ENCODE measurements around the gene GDAP2.

The GDAP2 gene

GRCh38 chr1:117871013-117871412 lies 58.4 kb downstream of the GDAP2 start:
- POLR2A ChIA-PET: no interaction called here
- TF ChIP-seq HDGF (IDR thresholded peaks at IDR 0.05; ENCODE audit: borderline replicate concordance): no peak
- TF ChIP-seq ELF4 (IDR thresholded peaks at IDR 0.05): no peak
- no peak for TF ChIP-seq FOXK2 (IDR thresholded peaks at IDR 0.05)
- TF ChIP-seq SUZ12 (IDR thresholded peaks at IDR 0.05): no peak
- no peak for TF ChIP-seq BHLHE40 (IDR thresholded peaks at IDR 0.05; ENCODE audit: borderline replicate concordance)
- DNase-seq (ENCODE audit: extremely low spot score): no peak
- CTCF ChIA-PET: no interaction called here

- ChIA-PET POLR2A (no interaction called here), CTCF (no interaction called here)
- TF ChIP-seq L3MBTL2 (conservative IDR thresholded peaks at IDR 0.05) (no peak), NFRKB (IDR thresholded peaks at IDR 0.05) (no peak), LEF1 (IDR thresholded peaks at IDR 0.05; ENCODE audit: borderline replicate concordance) (no peak), PKNOX1 (IDR thresholded peaks at IDR 0.05) (no peak)
- no peak for DNase-seq (ENCODE audit: extremely low spot score)
These were observed 67.7 kb downstream of the GDAP2 start for GRCh38 chr1:117861694-117862093.

DNA sequence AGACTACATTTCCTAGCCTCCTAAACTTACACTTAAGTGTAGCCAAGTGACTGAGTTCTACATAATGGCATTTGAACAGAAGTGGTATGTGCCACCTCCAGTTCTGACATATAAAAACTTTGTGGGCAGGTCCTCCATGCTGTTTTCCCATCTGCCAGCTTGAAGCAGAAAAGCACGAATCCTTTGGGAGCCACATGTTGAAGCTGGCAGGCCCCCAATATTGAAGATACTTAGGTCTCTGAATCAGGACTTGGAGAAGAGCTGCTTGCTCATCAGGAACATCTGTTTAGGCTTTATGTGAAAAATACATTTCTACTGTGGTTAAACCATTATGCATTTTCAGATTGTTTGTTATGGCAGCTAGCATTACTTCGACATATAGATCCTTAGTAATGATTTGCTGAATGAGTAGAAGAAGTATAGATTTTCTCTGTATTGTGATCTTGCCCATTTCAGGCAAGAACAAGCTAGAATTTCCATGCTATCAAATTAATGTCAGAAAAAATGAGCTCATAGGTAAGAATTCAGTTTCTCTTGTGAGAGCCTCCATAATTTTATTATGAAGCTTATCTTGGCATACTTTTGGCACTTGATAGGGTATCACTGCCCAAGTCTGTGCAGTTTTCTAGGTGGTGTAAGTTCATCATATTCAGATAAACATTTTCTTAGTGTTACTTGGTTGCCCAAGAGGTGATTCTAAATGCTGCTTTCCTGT lies 68.4 kb downstream of the GDAP2 start:
- TF ChIP-seq TARDBP (IDR thresholded peaks at IDR 0.05) (no peak), CTBP1 (IDR thresholded peaks at IDR 0.05; ENCODE audit: borderline replicate concordance) (no peak), SP1 (IDR thresholded peaks at IDR 0.05) (no peak), PKNOX1 (IDR thresholded peaks at IDR 0.05) (no peak), BHLHE40 (IDR thresholded peaks at IDR 0.05; ENCODE audit: borderline replicate concordance) (no peak), LEF1 (IDR thresholded peaks at IDR 0.05; ENCODE audit: borderline replicate concordance) (no peak), FOXK2 (IDR thresholded peaks at IDR 0.05) (no peak), ELF4 (IDR thresholded peaks at IDR 0.05) (no peak), ZNF384 (IDR thresholded peaks at IDR 0.05) (no peak)
- CTCF ChIA-PET: interaction anchor here (0.5 to 0.6 kb wide), 2 partner anchors 107 to 128 kb away, joined by 3 read pairs; no protein-coding TSS in a partner anchor
- POLR2A ChIA-PET: interaction anchor here (0.6 kb wide), 1 partner anchor 68 kb away, joined by 3 read pairs; the partner anchor contains the start of gene GDAP2
- DNase-seq (ENCODE audit: extremely low spot score): no peak

DNA sequence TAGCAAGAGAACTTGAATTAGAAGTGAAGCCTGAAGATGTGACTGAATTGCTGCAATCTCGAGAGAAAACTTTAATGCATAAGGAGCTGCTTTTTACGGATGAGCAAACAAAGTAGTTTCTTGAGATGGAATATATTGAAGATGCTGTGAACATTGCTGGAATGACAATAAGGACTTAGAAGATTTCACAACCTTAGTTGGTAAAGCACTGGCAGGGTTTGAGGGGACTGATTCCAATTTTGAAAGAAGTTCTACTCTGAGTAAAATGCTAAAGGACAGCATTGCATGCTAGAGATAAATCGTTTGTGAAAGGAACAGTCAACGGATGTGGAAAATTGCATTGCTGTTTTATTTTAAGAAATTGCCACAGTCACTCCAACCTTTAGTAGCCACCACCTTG lies 69.5 kb downstream of the GDAP2 start:
- ChIA-PET POLR2A (no interaction called here), CTCF (no interaction called here)
- DNase-seq (ENCODE audit: extremely low spot score): no peak
- TF ChIP-seq HDGF (IDR thresholded peaks at IDR 0.05; ENCODE audit: borderline replicate concordance) (no peak), NFRKB (IDR thresholded peaks at IDR 0.05) (no peak), BHLHE40 (IDR thresholded peaks at IDR 0.05; ENCODE audit: borderline replicate concordance) (no peak), SP1 (IDR thresholded peaks at IDR 0.05) (no peak), LEF1 (IDR thresholded peaks at IDR 0.05; ENCODE audit: borderline replicate concordance) (no peak)

- ChIA-PET POLR2A (no interaction called here), CTCF (no interaction called here)
- TF ChIP-seq SP1 (IDR thresholded peaks at IDR 0.05): no peak
- TF ChIP-seq ZNF384 (IDR thresholded peaks at IDR 0.05): no peak
- no peak for TF ChIP-seq L3MBTL2 (conservative IDR thresholded peaks at IDR 0.05)
- no peak for TF ChIP-seq BHLHE40 (IDR thresholded peaks at IDR 0.05; ENCODE audit: borderline replicate concordance)
- TF ChIP-seq CTBP1 (IDR thresholded peaks at IDR 0.05; ENCODE audit: borderline replicate concordance): peak; percentile 75; the same call in 1 of the 2 replicates
- no peak for TF ChIP-seq TARDBP (IDR thresholded peaks at IDR 0.05)
- no peak for TF ChIP-seq LEF1 (IDR thresholded peaks at IDR 0.05; ENCODE audit: borderline replicate concordance)
- TF ChIP-seq ELF4 (IDR thresholded peaks at IDR 0.05): no peak
- no peak for TF ChIP-seq SUZ12 (IDR thresholded peaks at IDR 0.05)
- no peak for TF ChIP-seq FOXK2 (IDR thresholded peaks at IDR 0.05)
- no peak for TF ChIP-seq FOXA1 (IDR thresholded peaks at IDR 0.05)
- TF ChIP-seq PKNOX1 (IDR thresholded peaks at IDR 0.05): peak; percentile 71
- TF ChIP-seq HDGF (IDR thresholded peaks at IDR 0.05; ENCODE audit: borderline replicate concordance): no peak
- TF ChIP-seq FOXM1 (IDR thresholded peaks at IDR 0.05; ENCODE audit: borderline replicate concordance): no peak
- TF ChIP-seq ARNT (IDR thresholded peaks at IDR 0.05): no peak
- DNase-seq (ENCODE audit: extremely low spot score): peak; percentile 50
These were observed 72.0 kb downstream of the GDAP2 start for GRCh38 chr1:117857418-117857817.

GRCh38 chr1:117852853-117853553 lies 76.4 kb downstream of the GDAP2 start:
- POLR2A ChIA-PET: no interaction called here
- no peak for DNase-seq (ENCODE audit: extremely low spot score)
- TF ChIP-seq ZNF384 (IDR thresholded peaks at IDR 0.05): no peak
- TF ChIP-seq L3MBTL2 (conservative IDR thresholded peaks at IDR 0.05): no peak
- TF ChIP-seq PKNOX1 (IDR thresholded peaks at IDR 0.05): no peak
- TF ChIP-seq TARDBP (IDR thresholded peaks at IDR 0.05): no peak
- no peak for TF ChIP-seq LEF1 (IDR thresholded peaks at IDR 0.05; ENCODE audit: borderline replicate concordance)
- no peak for TF ChIP-seq SUZ12 (IDR thresholded peaks at IDR 0.05)
- no peak for TF ChIP-seq ELF4 (IDR thresholded peaks at IDR 0.05)
- TF ChIP-seq FOXA1 (IDR thresholded peaks at IDR 0.05): no peak
- TF ChIP-seq NFRKB (IDR thresholded peaks at IDR 0.05): no peak
- no peak for TF ChIP-seq FOXM1 (IDR thresholded peaks at IDR 0.05; ENCODE audit: borderline replicate concordance)
- no peak for TF ChIP-seq CTBP1 (IDR thresholded peaks at IDR 0.05; ENCODE audit: borderline replicate concordance)
- CTCF ChIA-PET: no interaction called here

Data from HEK293T (cell line).